ENCODE results near the gene KLHDC3. TPM values are rescaled to one million over a fixed set of nuclear protein-coding genes. Genes with fewer than 3 reads are reported as not detected.

KLHDC3 gene
- polyA plus RNA-seq, 3 donors, result 51.9 to 141 (median 106) TPM

GRCh38 chr6:42988486-42989020, 25.5 kb upstream of the KLHDC3 start:
- Histone ChIP-seq H3K79me2 (ENCODE audit: insufficient read depth, low read length) (peaks cover 34% of the 10 kb centered on the region), H3K9ac (ENCODE audit: insufficient read depth, low read length, poor library complexity, severe bottlenecking) (no peak overlapping the region), H2AFZ (ENCODE audit: insufficient read depth, low read depth, low read length, poor library complexity, severe bottlenecking) (no peak overlapping the region), H3K4me3 (replicated peaks in 1 of 3; ENCODE audit: low read depth in 2 of 3, low read length in 3 of 3) (no peak overlapping the region), H3K27ac (ENCODE audit: low read depth in 1 of 2, low read length in 2 of 2) (no peak overlapping the region), H3K36me3 (replicated peaks in 1 of 2; ENCODE audit: control insufficient read depth in 1 of 2, insufficient read depth in 2 of 2, low read length in 2 of 2) (peaks cover 23 to 37% of the 10 kb centered on the region in 2 donors), H3K27me3 (ENCODE audit: control insufficient read depth in 2 of 2, insufficient read depth in 2 of 2, low read length in 2 of 2) (no peaks in the 10 kb centered on the region), H3K4me1 (ENCODE audit: control insufficient read depth in 1 of 2, insufficient read depth in 2 of 2, low read length in 2 of 2) (peaks cover 13 to 19% of the 10 kb centered on the region in 2 donors), H3K9me3 (replicated peaks in 1 of 2; ENCODE audit: control insufficient read depth in 1 of 2, insufficient read depth in 1 of 2, low read length in 2 of 2) (no peaks in the 10 kb centered on the region), H3K4me2 (replicated peaks; ENCODE audit: extremely low read depth, low read length, poor library complexity, severe bottlenecking) (no peak overlapping the region), H4K20me1 (ENCODE audit: insufficient read depth, low read length) (peaks cover 17% of the 10 kb centered on the region)
- TF ChIP-seq, protein P1, sequence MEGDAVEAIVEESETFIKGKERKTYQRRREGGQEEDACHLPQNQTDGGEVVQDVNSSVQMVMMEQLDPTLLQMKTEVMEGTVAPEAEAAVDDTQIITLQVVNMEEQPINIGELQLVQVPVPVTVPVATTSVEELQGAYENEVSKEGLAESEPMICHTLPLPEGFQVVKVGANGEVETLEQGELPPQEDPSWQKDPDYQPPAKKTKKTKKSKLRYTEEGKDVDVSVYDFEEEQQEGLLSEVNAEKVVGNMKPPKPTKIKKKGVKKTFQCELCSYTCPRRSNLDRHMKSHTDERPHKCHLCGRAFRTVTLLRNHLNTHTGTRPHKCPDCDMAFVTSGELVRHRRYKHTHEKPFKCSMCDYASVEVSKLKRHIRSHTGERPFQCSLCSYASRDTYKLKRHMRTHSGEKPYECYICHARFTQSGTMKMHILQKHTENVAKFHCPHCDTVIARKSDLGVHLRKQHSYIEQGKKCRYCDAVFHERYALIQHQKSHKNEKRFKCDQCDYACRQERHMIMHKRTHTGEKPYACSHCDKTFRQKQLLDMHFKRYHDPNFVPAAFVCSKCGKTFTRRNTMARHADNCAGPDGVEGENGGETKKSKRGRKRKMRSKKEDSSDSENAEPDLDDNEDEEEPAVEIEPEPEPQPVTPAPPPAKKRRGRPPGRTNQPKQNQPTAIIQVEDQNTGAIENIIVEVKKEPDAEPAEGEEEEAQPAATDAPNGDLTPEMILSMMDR (IDR thresholded peaks at IDR 0.05), result no peak
- Mint-ChIP-seq H3K9me3 (no peaks in the 10 kb centered on the region), H3K4me3 (no peak overlapping the region), H3K27ac (peak overlapping the region in 1 of 7 donors; percentile 26), H3K36me3 (peaks cover 24 to 53% of the 10 kb centered on the region in 2 donors), H3K4me1 (peaks cover 40% of the 10 kb centered on the region), H3K27me3 (ENCODE audit: low read depth in 3 of 3) (peaks cover 0 to 4% (median 0%) of the 10 kb centered on the region in 3 donors)
- DNase-seq, result no peak
- intact Hi-C loops (cut with micrococcal nuclease), result no loop called here
- WGBS (ENCODE audit: insufficient coverage), result 100% methylated on average over 1 of the region's 1 CpG

DNA sequence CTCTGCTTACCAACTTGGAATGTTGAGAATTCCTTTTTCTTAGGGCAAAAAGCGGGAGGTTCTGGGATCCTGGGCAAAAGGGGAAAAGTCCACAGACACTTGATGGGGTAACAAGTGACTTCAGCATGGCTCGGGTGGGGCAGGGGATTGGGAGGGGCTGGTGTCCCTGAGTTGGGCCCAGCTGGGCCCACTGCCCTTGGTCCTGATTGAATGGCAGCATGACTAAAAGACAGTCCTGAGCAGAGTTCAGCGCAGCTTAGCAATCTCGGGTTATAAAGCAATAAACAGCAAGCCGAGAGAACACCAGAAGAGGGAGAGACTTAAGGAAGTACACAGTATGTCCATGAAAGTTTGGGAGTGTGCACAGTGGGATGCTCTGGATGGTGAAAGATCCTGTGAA, 24.1 kb upstream of the KLHDC3 start:
- Histone ChIP-seq H3K4me1 (ENCODE audit: control insufficient read depth in 1 of 2, insufficient read depth in 2 of 2, low read length in 2 of 2) (peaks cover 8 to 12% of the 10 kb centered on the region in 2 donors), H4K20me1 (ENCODE audit: insufficient read depth, low read length) (peaks cover 17% of the 10 kb centered on the region), H3K27me3 (ENCODE audit: control insufficient read depth in 2 of 2, insufficient read depth in 2 of 2, low read length in 2 of 2) (no peaks in the 10 kb centered on the region), H3K79me2 (ENCODE audit: insufficient read depth, low read length) (peaks cover 30% of the 10 kb centered on the region), H2AFZ (ENCODE audit: insufficient read depth, low read depth, low read length, poor library complexity, severe bottlenecking) (no peak overlapping the region), H3K9ac (ENCODE audit: insufficient read depth, low read length, poor library complexity, severe bottlenecking) (no peak overlapping the region), H3K27ac (ENCODE audit: low read depth in 1 of 2, low read length in 2 of 2) (no peak overlapping the region), H3K4me3 (replicated peaks in 1 of 3; ENCODE audit: low read depth in 2 of 3, low read length in 3 of 3) (no peak overlapping the region), H3K36me3 (replicated peaks in 1 of 2; ENCODE audit: control insufficient read depth in 1 of 2, insufficient read depth in 2 of 2, low read length in 2 of 2) (peaks cover 23 to 37% of the 10 kb centered on the region in 2 donors), H3K9me3 (replicated peaks in 1 of 2; ENCODE audit: control insufficient read depth in 1 of 2, insufficient read depth in 1 of 2, low read length in 2 of 2) (no peaks in the 10 kb centered on the region), H3K4me2 (replicated peaks; ENCODE audit: extremely low read depth, low read length, poor library complexity, severe bottlenecking) (no peak overlapping the region)
- intact Hi-C loops (cut with micrococcal nuclease), result no loop called here
- WGBS (ENCODE audit: insufficient coverage), result 80% methylated on average over 2 of the region's 5 CpGs
- TF ChIP-seq, protein P1 (IDR thresholded peaks at IDR 0.05), result no peak
- peaks cover 24 to 64% of the 10 kb centered on the region in 2 donors for H3K36me3 Mint-ChIP-seq
- peaks cover 0 to 4% (median 0%) of the 10 kb centered on the region in 3 donors for H3K27me3 Mint-ChIP-seq (ENCODE audit: low read depth in 3 of 3)
- H3K9me3 Mint-ChIP-seq, result no peaks in the 10 kb centered on the region
- no peak overlapping the region for H3K4me3 Mint-ChIP-seq
- peaks cover 35% of the 10 kb centered on the region for H3K4me1 Mint-ChIP-seq
- no peak for DNase-seq
- H3K27ac Mint-ChIP-seq, result no peak overlapping the region

Measured in CD14-positive monocyte (primary cell).